K562 treated with DMSO at 1 percent for 24 hours (cell line): ENCODE data around the gene NPIPB2. TPM values are rescaled to one million over a fixed set of nuclear protein-coding genes. Genes with fewer than 3 reads are reported as not detected.

Experiments used
- total RNA-seq: library from RNA; unstranded; fragments of 300-600 nt; gene quantifications from 2 replicates; pipeline ENCODE4 v1.2.3, GENCODE V29; 2022; ENCODE audit warnings: low read depth; ENCODE audit not compliant: insufficient read depth

Gene NPIPB2
- 1.1 TPM in 1 of 2 replicates, not detected in the other for total RNA-seq

GRCh38 chr16:11941945-11942344 lies at the start of gene NPIPB2:
Gene NPIPB2 (minus strand): TSS chr16:11942045. CDS start chr16:11942045, 0 bp downstream.

DNA sequence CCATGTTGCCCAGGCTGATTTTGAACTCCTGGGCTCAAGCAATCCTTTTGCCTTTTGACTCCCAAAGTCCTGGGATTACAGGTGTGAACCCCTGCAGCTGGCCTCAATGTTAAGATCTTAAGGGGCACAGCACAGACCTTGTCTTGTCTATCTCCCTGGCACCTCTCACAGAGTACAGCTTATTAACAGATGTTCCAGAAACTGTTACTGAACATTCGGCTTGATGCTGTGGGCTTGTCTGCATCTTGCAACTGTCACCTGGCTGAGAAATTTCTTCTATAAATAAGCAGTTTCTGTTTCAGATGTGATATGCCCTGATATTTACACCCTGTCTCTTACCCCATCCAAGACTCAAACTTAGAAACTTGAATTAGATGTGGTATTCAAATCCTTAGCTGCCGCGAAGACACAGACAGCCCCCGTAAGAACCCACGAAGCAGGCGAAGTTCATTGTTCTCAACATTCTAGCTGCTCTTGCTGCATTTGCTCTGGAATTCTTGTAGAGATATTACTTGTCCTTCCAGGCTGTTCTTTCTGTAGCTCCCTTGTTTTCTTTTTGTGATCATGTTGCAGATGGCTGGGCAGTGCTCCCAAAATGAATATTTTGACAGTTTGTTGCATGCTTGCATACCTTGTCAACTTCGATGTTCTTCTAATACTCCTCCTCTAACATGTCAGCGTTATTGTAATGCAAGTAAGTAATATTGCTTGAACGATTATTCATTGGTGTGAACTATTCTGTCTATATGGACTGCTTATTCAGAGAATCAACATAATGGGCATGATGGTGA lies 23.1 kb upstream of the NPIPB2 start, which contains the start of gene TNFRSF17:
TSS of gene TNFRSF17 (plus strand) at position 450 of the 791 bp plus-strand sequence. CDS start at position 565, 115 bp downstream.

GRCh38 chr16:11915644-11916523 lies 26.0 kb downstream of the NPIPB2 start, which contains the start of gene GSPT1:
Gene GSPT1 (minus strand): TSS chr16:11915956. CDS start chr16:11915720, 236 bp downstream.

Other genes starting within 250 kb of the NPIPB2 start
- gene TXNDC11, start 199.2 kb downstream of the NPIPB2 start, total RNA-seq, result 59.3 and 61.2 TPM in 2 replicates
- 18.9 and 22.1 TPM in 2 replicates for gene ZC3H7A, start 144.8 kb downstream of the NPIPB2 start, total RNA-seq
- gene RSL1D1, start 90.5 kb downstream of the NPIPB2 start, total RNA-seq, result 55.6 and 71.9 TPM in 2 replicates
- gene GSPT1, start 26.1 kb downstream of the NPIPB2 start, total RNA-seq, result 61.8 and 65.0 TPM in 2 replicates
- not detected in 2 replicates for gene TNFRSF17, start 23.2 kb upstream of the NPIPB2 start, total RNA-seq
- 10.4 TPM in 2 replicates for gene SNX29, start 34.7 kb upstream of the NPIPB2 start, total RNA-seq